DOHH2 (cell line): ENCODE measurements around the gene TNRC6A.

Experiments used
- EZH2phosphoT487 ChIP-seq: fragments of 200-600 bp; sonication (generic); IDR thresholded peaks from 2 replicates; pipeline ENCODE4 v1.6.1; 2017; ENCODE audit warnings: borderline replicate concordance, mild to moderate bottlenecking, antibody characterized with exemption, low read length, moderate library complexity, mixed read lengths
- TF ChIP-seq, protein P1 (sequence below): fragments of 200-600 bp; sonication (generic); IDR thresholded peaks from one replicate; pipeline ENCODE4 v1.5.1; 2014; ENCODE audit warnings: antibody characterized with exemption, mild to moderate bottlenecking, low read depth, low read length; ENCODE audit not compliant: poor library complexity, severe bottlenecking

GRCh38 chr16:24846548-24847357, 117.3 kb downstream of the TNRC6A start:
- TF ChIP-seq, protein P1, sequence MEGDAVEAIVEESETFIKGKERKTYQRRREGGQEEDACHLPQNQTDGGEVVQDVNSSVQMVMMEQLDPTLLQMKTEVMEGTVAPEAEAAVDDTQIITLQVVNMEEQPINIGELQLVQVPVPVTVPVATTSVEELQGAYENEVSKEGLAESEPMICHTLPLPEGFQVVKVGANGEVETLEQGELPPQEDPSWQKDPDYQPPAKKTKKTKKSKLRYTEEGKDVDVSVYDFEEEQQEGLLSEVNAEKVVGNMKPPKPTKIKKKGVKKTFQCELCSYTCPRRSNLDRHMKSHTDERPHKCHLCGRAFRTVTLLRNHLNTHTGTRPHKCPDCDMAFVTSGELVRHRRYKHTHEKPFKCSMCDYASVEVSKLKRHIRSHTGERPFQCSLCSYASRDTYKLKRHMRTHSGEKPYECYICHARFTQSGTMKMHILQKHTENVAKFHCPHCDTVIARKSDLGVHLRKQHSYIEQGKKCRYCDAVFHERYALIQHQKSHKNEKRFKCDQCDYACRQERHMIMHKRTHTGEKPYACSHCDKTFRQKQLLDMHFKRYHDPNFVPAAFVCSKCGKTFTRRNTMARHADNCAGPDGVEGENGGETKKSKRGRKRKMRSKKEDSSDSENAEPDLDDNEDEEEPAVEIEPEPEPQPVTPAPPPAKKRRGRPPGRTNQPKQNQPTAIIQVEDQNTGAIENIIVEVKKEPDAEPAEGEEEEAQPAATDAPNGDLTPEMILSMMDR, result no peak
- TF ChIP-seq EZH2phosphoT487, result no peak
